Measurements from ENCODE around the gene FGF6. TPM values are rescaled to one million over a fixed set of nuclear protein-coding genes. Genes with fewer than 3 reads are reported as not detected.

The FGF6 gene
- polyA plus RNA-seq, 1 of the 3 experiments (the other 2 are of a cell fraction): not detected

DNA sequence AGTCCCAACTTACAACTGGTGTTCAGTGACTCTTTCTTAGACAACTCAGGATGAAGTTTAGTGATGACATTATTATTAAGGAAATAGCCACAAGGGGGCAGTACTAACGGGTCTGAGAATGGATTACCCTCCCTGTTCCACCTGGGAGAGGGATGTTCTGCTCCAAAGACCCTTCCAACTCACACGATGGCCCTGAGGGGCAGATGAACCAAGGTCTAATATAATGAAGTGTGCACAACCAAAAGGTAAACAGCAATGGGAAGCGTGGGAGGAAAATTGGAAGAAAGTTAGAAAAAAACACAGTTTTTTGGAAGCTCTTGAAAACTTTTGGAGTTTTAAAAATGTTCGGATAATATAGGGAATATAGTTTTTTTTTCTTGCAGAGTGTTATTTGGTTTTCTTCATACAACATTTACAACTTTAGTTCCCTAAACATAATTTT, 24.0 kb downstream of the FGF6 start:
- no peaks in the 10 kb centered on the region for H3K9me2 ChIP-seq
- no peaks in the 10 kb centered on the region for H3K79me2 ChIP-seq (ENCODE audit: insufficient read depth)
- ChIA-PET POLR2A (no interaction called here), CTCF (interaction anchor here (0.6 to 3.7 kb wide), 21 partner anchors 10 to 1226 kb away, joined by 3 to 30 read pairs (median 4); partner anchors contain the start of genes FGF23 and FGF6)
- no peaks in the 10 kb centered on the region for H4K20me1 ChIP-seq (ENCODE audit: insufficient read depth)
- WGBS (ENCODE audit: low lambda C conversion rate): 28% methylated on average over 4 of the region's 4 CpGs
- no peaks in the 10 kb centered on the region for H3K36me3 ChIP-seq (replicated peaks in 1 of 2; ENCODE audit: control insufficient read depth in 1 of 2, insufficient read depth in 2 of 2, low read length in 1 of 2)
- no peak overlapping the region for H3K4me2 ChIP-seq
- H3F3A ChIP-seq (replicated peaks; ENCODE audit: insufficient read depth): no peaks in the 10 kb centered on the region
- H3K27me3 ChIP-seq (ENCODE audit: insufficient read depth): peaks cover 23% of the 10 kb centered on the region; the same call in 1 of the 2 replicates
- no peak overlapping the region; a peak in 1 of 4 replicates for H3K4me3 ChIP-seq (ENCODE audit: low read depth in 2 of 2, low read length in 1 of 2)
- H3K9me3 ChIP-seq: no peaks in the 10 kb centered on the region
- no peak overlapping the region for H3K27ac ChIP-seq (ENCODE audit: low read depth in 2 of 2, low read length in 1 of 2)
- no peak overlapping the region for H3K9ac ChIP-seq
- no peak overlapping the region for H2AFZ ChIP-seq (ENCODE audit: low read depth)
- peak; percentile 82 for DNase-seq
- TF ChIP-seq RAD21 (IDR thresholded peaks at IDR 0.05; ENCODE audit: low read length) (peak; percentile 57), SMC3 (IDR thresholded peaks at IDR 0.05; ENCODE audit: low read depth, low read length) (peak; percentile 52), TEAD4 (IDR thresholded peaks at IDR 0.05; ENCODE audit: borderline replicate concordance, insufficient read depth) (no peak), ELF1 (IDR thresholded peaks at IDR 0.05) (no peak)
- TF ChIP-seq, protein P1, sequence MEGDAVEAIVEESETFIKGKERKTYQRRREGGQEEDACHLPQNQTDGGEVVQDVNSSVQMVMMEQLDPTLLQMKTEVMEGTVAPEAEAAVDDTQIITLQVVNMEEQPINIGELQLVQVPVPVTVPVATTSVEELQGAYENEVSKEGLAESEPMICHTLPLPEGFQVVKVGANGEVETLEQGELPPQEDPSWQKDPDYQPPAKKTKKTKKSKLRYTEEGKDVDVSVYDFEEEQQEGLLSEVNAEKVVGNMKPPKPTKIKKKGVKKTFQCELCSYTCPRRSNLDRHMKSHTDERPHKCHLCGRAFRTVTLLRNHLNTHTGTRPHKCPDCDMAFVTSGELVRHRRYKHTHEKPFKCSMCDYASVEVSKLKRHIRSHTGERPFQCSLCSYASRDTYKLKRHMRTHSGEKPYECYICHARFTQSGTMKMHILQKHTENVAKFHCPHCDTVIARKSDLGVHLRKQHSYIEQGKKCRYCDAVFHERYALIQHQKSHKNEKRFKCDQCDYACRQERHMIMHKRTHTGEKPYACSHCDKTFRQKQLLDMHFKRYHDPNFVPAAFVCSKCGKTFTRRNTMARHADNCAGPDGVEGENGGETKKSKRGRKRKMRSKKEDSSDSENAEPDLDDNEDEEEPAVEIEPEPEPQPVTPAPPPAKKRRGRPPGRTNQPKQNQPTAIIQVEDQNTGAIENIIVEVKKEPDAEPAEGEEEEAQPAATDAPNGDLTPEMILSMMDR (IDR thresholded peaks at IDR 0.05): peak; percentile 77
- TF ChIP-seq, protein P2, sequence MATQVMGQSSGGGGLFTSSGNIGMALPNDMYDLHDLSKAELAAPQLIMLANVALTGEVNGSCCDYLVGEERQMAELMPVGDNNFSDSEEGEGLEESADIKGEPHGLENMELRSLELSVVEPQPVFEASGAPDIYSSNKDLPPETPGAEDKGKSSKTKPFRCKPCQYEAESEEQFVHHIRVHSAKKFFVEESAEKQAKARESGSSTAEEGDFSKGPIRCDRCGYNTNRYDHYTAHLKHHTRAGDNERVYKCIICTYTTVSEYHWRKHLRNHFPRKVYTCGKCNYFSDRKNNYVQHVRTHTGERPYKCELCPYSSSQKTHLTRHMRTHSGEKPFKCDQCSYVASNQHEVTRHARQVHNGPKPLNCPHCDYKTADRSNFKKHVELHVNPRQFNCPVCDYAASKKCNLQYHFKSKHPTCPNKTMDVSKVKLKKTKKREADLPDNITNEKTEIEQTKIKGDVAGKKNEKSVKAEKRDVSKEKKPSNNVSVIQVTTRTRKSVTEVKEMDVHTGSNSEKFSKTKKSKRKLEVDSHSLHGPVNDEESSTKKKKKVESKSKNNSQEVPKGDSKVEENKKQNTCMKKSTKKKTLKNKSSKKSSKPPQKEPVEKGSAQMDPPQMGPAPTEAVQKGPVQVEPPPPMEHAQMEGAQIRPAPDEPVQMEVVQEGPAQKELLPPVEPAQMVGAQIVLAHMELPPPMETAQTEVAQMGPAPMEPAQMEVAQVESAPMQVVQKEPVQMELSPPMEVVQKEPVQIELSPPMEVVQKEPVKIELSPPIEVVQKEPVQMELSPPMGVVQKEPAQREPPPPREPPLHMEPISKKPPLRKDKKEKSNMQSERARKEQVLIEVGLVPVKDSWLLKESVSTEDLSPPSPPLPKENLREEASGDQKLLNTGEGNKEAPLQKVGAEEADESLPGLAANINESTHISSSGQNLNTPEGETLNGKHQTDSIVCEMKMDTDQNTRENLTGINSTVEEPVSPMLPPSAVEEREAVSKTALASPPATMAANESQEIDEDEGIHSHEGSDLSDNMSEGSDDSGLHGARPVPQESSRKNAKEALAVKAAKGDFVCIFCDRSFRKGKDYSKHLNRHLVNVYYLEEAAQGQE (IDR thresholded peaks at IDR 0.05; ENCODE audit: low read depth, low read length): no peak
- peaks cover 0 to 15% of the 10 kb centered on the region in 2 experiments; a peak in 1 of 4 replicates for H3K4me1 ChIP-seq (ENCODE audit: control insufficient read depth in 1 of 2, insufficient read depth in 2 of 2, low read depth in 1 of 2, low read length in 1 of 2)

DNA sequence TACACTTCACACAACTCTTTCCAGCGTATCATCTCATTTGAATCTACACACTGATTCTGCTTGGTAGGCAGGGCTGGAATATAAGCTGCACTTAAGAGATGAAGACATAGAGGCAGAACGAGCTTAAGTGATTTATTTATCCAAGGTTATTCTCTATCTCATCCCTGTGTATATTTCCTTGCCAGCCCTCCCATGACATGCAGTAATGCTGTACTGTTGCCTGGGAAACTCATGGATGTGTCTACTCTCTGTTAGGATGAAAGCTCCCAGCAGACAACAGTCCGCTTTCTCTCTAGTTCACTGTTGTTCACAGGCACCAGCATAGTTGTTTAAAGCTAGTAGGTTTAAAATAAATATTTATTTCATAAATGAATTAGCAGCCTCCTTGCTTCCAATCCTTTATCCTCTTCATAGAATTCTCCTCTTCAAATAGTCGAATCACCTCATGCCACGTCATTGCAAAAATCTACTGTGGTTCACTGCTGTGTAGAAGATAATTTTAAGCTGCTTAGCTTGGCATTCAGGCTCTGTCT, 25.4 kb downstream of the FGF6 start:
- WGBS (ENCODE audit: low lambda C conversion rate): 58% methylated on average over 5 of the region's 5 CpGs
- Histone ChIP-seq H3K27me3 (ENCODE audit: insufficient read depth) (peaks cover 34% of the 10 kb centered on the region; the same call in 1 of the 2 replicates), H3K4me2 (no peak overlapping the region), H3K9ac (no peak overlapping the region), H3K79me2 (ENCODE audit: insufficient read depth) (no peaks in the 10 kb centered on the region), H4K20me1 (ENCODE audit: insufficient read depth) (no peaks in the 10 kb centered on the region), H3F3A (replicated peaks; ENCODE audit: insufficient read depth) (no peaks in the 10 kb centered on the region), H2AFZ (ENCODE audit: low read depth) (no peak overlapping the region), H3K36me3 (replicated peaks in 1 of 2; ENCODE audit: control insufficient read depth in 1 of 2, insufficient read depth in 2 of 2, low read length in 1 of 2) (no peaks in the 10 kb centered on the region), H3K27ac (ENCODE audit: low read depth in 2 of 2, low read length in 1 of 2) (no peak overlapping the region), H3K9me2 (no peaks in the 10 kb centered on the region), H3K4me1 (ENCODE audit: control insufficient read depth in 1 of 2, insufficient read depth in 2 of 2, low read depth in 1 of 2, low read length in 1 of 2) (peaks cover 0 to 22% of the 10 kb centered on the region in 2 experiments; a peak in 1 of 4 replicates), H3K4me3 (ENCODE audit: low read depth in 2 of 2, low read length in 1 of 2) (no peak overlapping the region), H3K9me3 (no peaks in the 10 kb centered on the region)
- DNase-seq: no peak
- CTCF ChIA-PET: interaction anchor here (0.7 to 3.7 kb wide), 12 partner anchors 8 to 113 kb away, joined by 3 to 30 read pairs (median 4); partner anchors contain the start of gene FGF6
- POLR2A ChIA-PET: no interaction called here
- TF ChIP-seq GABPA (IDR thresholded peaks at IDR 0.05; ENCODE audit: low read depth): no peak
- no peak for TF ChIP-seq NRF1 (IDR thresholded peaks at IDR 0.05; ENCODE audit: low read depth, low read length)
- no peak for TF ChIP-seq RFX5 (IDR thresholded peaks at IDR 0.05; ENCODE audit: low read length)
- TF ChIP-seq, protein P3, sequence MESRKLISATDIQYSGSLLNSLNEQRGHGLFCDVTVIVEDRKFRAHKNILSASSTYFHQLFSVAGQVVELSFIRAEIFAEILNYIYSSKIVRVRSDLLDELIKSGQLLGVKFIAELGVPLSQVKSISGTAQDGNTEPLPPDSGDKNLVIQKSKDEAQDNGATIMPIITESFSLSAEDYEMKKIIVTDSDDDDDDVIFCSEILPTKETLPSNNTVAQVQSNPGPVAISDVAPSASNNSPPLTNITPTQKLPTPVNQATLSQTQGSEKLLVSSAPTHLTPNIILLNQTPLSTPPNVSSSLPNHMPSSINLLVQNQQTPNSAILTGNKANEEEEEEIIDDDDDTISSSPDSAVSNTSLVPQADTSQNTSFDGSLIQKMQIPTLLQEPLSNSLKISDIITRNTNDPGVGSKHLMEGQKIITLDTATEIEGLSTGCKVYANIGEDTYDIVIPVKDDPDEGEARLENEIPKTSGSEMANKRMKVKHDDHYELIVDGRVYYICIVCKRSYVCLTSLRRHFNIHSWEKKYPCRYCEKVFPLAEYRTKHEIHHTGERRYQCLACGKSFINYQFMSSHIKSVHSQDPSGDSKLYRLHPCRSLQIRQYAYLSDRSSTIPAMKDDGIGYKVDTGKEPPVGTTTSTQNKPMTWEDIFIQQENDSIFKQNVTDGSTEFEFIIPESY (IDR thresholded peaks at IDR 0.05; ENCODE audit: borderline replicate concordance, low read depth): no peak
- TF ChIP-seq EZH2phosphoT487 (IDR thresholded peaks at IDR 0.05; ENCODE audit: borderline replicate concordance, low read depth): no peak
- TF ChIP-seq, protein P4, sequence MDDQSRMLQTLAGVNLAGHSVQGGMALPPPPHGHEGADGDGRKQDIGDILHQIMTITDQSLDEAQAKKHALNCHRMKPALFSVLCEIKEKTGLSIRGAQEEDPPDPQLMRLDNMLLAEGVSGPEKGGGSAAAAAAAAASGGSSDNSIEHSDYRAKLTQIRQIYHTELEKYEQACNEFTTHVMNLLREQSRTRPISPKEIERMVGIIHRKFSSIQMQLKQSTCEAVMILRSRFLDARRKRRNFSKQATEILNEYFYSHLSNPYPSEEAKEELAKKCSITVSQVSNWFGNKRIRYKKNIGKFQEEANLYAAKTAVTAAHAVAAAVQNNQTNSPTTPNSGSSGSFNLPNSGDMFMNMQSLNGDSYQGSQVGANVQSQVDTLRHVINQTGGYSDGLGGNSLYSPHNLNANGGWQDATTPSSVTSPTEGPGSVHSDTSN (IDR thresholded peaks at IDR 0.05): no peak
- no peak for TF ChIP-seq SMC3 (IDR thresholded peaks at IDR 0.05; ENCODE audit: low read depth, low read length)
- TF ChIP-seq, protein P5, sequence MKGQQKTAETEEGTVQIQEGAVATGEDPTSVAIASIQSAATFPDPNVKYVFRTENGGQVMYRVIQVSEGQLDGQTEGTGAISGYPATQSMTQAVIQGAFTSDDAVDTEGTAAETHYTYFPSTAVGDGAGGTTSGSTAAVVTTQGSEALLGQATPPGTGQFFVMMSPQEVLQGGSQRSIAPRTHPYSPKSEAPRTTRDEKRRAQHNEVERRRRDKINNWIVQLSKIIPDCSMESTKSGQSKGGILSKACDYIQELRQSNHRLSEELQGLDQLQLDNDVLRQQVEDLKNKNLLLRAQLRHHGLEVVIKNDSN (IDR thresholded peaks at IDR 0.05; ENCODE audit: borderline replicate concordance, low read depth): no peak
- TF ChIP-seq MEF2A (IDR thresholded peaks at IDR 0.05; ENCODE audit: borderline replicate concordance, low read depth): no peak
- TF ChIP-seq RCOR1 (IDR thresholded peaks at IDR 0.05; ENCODE audit: low read length): no peak
- TF ChIP-seq POLR2AphosphoS5 (IDR thresholded peaks at IDR 0.05; ENCODE audit: low read depth, low read length): no peak
- no peak for TF ChIP-seq RXRA (IDR thresholded peaks at IDR 0.05; ENCODE audit: borderline replicate concordance, low read depth)
